IMR-90 (cell line): ENCODE measurements around the gene SOX12. TPM values are rescaled to one million over a fixed set of nuclear protein-coding genes. Genes with fewer than 3 reads are reported as not detected.

Experiments
- ATAC-seq: fragments of 200-7000 bp; cut with Tn5 transposase; 2 replicates; pipeline ENCODE4 v1.9.1; 2020; ENCODE audit warnings: low read depth, mild to moderate bottlenecking, moderate library complexity
- BruUV-seq: library from RNA; stranded (reverse); fragments of 400-500 nt; replicated peaks from 2 replicates; lab custom pipeline; 2021; lab: Mats Ljungman, UMichigan
- CTCF ChIA-PET: fragments of 300-600 bp; formaldehyde crosslinking; extraction: SDS; loops from one replicate; lab custom pipeline; 2021; ENCODE audit warnings: antibody characterized with exemption; lab: Yijun Ruan, JAX
- POLR2A ChIA-PET: fragments of 300-600 bp; sonication (Branson Sonifier 250); formaldehyde crosslinking; loops from one replicate; lab custom pipeline; 2022; ENCODE audit warnings: antibody characterized with exemption; ENCODE audit not compliant: unreplicated experiment; lab: Charles Lee
- DNase-seq: peaks from one replicate; pipeline ENCODE4 v3.0.0; 2013
- H2AFZ ChIP-seq: replicated peaks from 2 replicates; pipeline ENCODE3; 2013; ENCODE audit warnings: low read length, mild to moderate bottlenecking; ENCODE audit not compliant: poor library complexity
- H2AK5ac ChIP-seq: 2 replicates; pipeline ENCODE4 v1.6.1; 2013; ENCODE audit warnings: low read depth, low read length, inconsistent platforms
- H2AK9ac ChIP-seq: replicated peaks from 2 replicates; pipeline ENCODE3; 2013; ENCODE audit warnings: mild to moderate bottlenecking, low read depth, low read length, moderate library complexity; ENCODE audit not compliant: poor library complexity
- H2BK120ac ChIP-seq: 2 replicates; pipeline ENCODE4 v1.6.1; 2013; ENCODE audit warnings: low read depth, low read length, inconsistent platforms
- H2BK15ac ChIP-seq: 3 replicates; pipeline ENCODE4 v1.6.1; 2013; ENCODE audit warnings: low read depth, low read length, inconsistent platforms
- H2BK20ac ChIP-seq: 2 replicates; pipeline ENCODE4 v1.6.1; 2013; ENCODE audit warnings: low read depth, mild to moderate bottlenecking, inconsistent platforms, low read length, moderate library complexity
- H2BK5ac ChIP-seq: 2 replicates; pipeline ENCODE4 v1.6.1; 2013; ENCODE audit warnings: mild to moderate bottlenecking, low read depth, low read length, inconsistent platforms; ENCODE audit not compliant: poor library complexity, severe bottlenecking
- H3K14ac ChIP-seq: replicated peaks from 2 replicates; pipeline ENCODE4 v1.6.1; 2013; ENCODE audit warnings: low read depth, low read length, inconsistent platforms
- H3K18ac ChIP-seq: 2 replicates; pipeline ENCODE4 v1.6.1; 2013; ENCODE audit warnings: low read depth, low read length, control low read depth
- H3K23ac ChIP-seq: 2 replicates; pipeline ENCODE4 v1.6.1; 2013; ENCODE audit warnings: low read depth, low read length, inconsistent platforms
- H3K27ac ChIP-seq: 2 replicates; pipeline ENCODE4 v1.5.1; 2013; ENCODE audit warnings: mild to moderate bottlenecking, control low read depth, low read length; ENCODE audit not compliant: insufficient read depth
- H3K27me3 ChIP-seq: 2 replicates; pipeline ENCODE4 v1.6.1; 2013; ENCODE audit warnings: low read length; ENCODE audit not compliant: control insufficient read depth, insufficient read depth
- H3K36me3 ChIP-seq: 2 replicates; pipeline ENCODE4 v1.6.1; 2013; ENCODE audit warnings: low read length, mixed read lengths; ENCODE audit not compliant: control insufficient read depth, insufficient read depth
- H3K4ac ChIP-seq: 2 replicates; pipeline ENCODE4 v1.6.1; 2013; ENCODE audit warnings: low read depth, low read length, inconsistent platforms
- H3K4me1 ChIP-seq: 2 replicates; pipeline ENCODE4 v1.6.1; 2013; ENCODE audit warnings: low read length, mixed read lengths; ENCODE audit not compliant: control insufficient read depth, insufficient read depth
- H3K4me2 ChIP-seq: 2 replicates; pipeline ENCODE4 v1.6.1; 2013; ENCODE audit warnings: low read depth, mild to moderate bottlenecking, control low read depth, low read length, moderate library complexity
- H3K4me3 ChIP-seq: 2 replicates; pipeline ENCODE4 v1.5.1; 2013; ENCODE audit warnings: low read depth, mild to moderate bottlenecking, control low read depth, low read length, moderate library complexity; ENCODE audit not compliant: insufficient read depth
- H3K56ac ChIP-seq: 2 replicates; pipeline ENCODE4 v1.6.1; 2013; ENCODE audit warnings: low read length, inconsistent platforms; ENCODE audit not compliant: insufficient read depth; ENCODE audit errors: extremely low read depth
- H3K79me1 ChIP-seq, 2 experiments: 2 replicates each; pipeline ENCODE4 v1.6.1; 2013; ENCODE audit warnings: low read length in 2 of 2, inconsistent platforms in 1 of 2, low read depth in 1 of 2
- H3K9ac ChIP-seq: 2 replicates; pipeline ENCODE4 v1.6.1; 2013; ENCODE audit warnings: low read depth, low read length, control low read depth
- H3K9me1 ChIP-seq: 2 replicates; pipeline ENCODE4 v1.6.1; 2013; ENCODE audit warnings: low read length, inconsistent platforms; ENCODE audit not compliant: insufficient read depth
- H3K9me3 ChIP-seq: 2 replicates; pipeline ENCODE4 v1.6.1; 2013; ENCODE audit warnings: low read length; ENCODE audit not compliant: control insufficient read depth, insufficient read depth
- H4K20me1 ChIP-seq: 2 replicates; pipeline ENCODE4 v1.6.1; 2013; ENCODE audit warnings: low read length, inconsistent platforms; ENCODE audit not compliant: insufficient read depth
- H4K5ac ChIP-seq: 2 replicates; pipeline ENCODE4 v1.6.1; 2013; ENCODE audit warnings: mild to moderate bottlenecking, low read depth, low read length, control low read depth
- H4K8ac ChIP-seq, 2 experiments: 2 replicates each; pipeline ENCODE4 v1.6.1; 2013; ENCODE audit warnings: low read depth in 2 of 2, low read length in 2 of 2, control low read depth in 1 of 2, inconsistent platforms in 1 of 2
- H4K91ac ChIP-seq: 2 replicates; pipeline ENCODE4 v1.6.1; 2013; ENCODE audit warnings: low read depth, low read length, inconsistent platforms; ENCODE audit not compliant: insufficient read depth
- MAZ ChIP-seq: IDR thresholded peaks from 2 replicates; pipeline ENCODE4 v1.6.1; 2012; ENCODE audit warnings: low read depth, mild to moderate bottlenecking, low read length, improper control_type of control experiment, moderate library complexity, borderline replicate concordance
- MXI1 ChIP-seq: IDR thresholded peaks from 2 replicates; pipeline ENCODE4 v1.6.1; 2012; ENCODE audit warnings: low read depth, mild to moderate bottlenecking, low read length, moderate library complexity, borderline replicate concordance
- SMC3 ChIP-seq: fragments of 150-350 bp; IDR thresholded peaks from 2 replicates; pipeline ENCODE4 v1.6.1; 2016; ENCODE audit warnings: low read depth, mild to moderate bottlenecking, antibody characterized with exemption, low read length, moderate library complexity
- WGBS, 2 experiments: methylation state at CpG; one replicate each; pipeline versions ENCODE4 v1.1.5 to v1.1.7; 2013; ENCODE audit warnings: missing lambda C conversion rate in 2 of 2; ENCODE audit not compliant: insufficient read length in 1 of 2; ENCODE audit errors: extremely low coverage in 2 of 2; 5-methylcytosine and 5-hydroxymethylcytosine counted together
- dilution Hi-C: fragments of 300-500 bp; cut with HindIII; formaldehyde crosslinking; loops from one replicate; pipeline ENCODE4 v1.14.3; 2018; ENCODE audit warnings: low sequenced_read_pairs; ENCODE audit not compliant: unreplicated experiment
- in situ Hi-C: fragments of 300-500 bp; cut with MboI; formaldehyde crosslinking; loops from 3 replicates; pipeline ENCODE4 v1.14.3; 2019; ENCODE audit warnings: low sequenced_read_pairs, inconsistent platforms, mixed read lengths
- intact Hi-C: fragments of 100-400 bp; cut with micrococcal nuclease; formaldehyde crosslinking; loops from 2 replicates; pipeline ENCODE4 v1.10.0; 2022
- polyA plus RNA-seq, 3 experiments: library from polyadenylated mRNA; depleted of rRNA; stranded (reverse); fragments of >200 nt; gene quantifications; 2 replicates each; pipeline ENCODE4 v1.2.3, GENCODE V29; 2012; ENCODE audit warnings: low replicate concordance in 1 of 3
- total RNA-seq: library from RNA; depleted of rRNA; stranded (reverse); fragments of >200 nt; gene quantifications from 2 replicates; pipeline ENCODE4 v1.2.3, GENCODE V29; 2012
- TF ChIP-seq, protein P1 (sequence below): fragments of 150-350 bp; IDR thresholded peaks from 2 replicates; pipeline ENCODE4 v1.6.1; 2017; ENCODE audit warnings: mild to moderate bottlenecking, antibody characterized with exemption, low read length, low read depth

Gene SOX12
- total and polyA plus RNA-seq, 2 of the 4 experiments (the other 2 are of a cell fraction), result 1.1 to 6.2 TPM

DNA sequence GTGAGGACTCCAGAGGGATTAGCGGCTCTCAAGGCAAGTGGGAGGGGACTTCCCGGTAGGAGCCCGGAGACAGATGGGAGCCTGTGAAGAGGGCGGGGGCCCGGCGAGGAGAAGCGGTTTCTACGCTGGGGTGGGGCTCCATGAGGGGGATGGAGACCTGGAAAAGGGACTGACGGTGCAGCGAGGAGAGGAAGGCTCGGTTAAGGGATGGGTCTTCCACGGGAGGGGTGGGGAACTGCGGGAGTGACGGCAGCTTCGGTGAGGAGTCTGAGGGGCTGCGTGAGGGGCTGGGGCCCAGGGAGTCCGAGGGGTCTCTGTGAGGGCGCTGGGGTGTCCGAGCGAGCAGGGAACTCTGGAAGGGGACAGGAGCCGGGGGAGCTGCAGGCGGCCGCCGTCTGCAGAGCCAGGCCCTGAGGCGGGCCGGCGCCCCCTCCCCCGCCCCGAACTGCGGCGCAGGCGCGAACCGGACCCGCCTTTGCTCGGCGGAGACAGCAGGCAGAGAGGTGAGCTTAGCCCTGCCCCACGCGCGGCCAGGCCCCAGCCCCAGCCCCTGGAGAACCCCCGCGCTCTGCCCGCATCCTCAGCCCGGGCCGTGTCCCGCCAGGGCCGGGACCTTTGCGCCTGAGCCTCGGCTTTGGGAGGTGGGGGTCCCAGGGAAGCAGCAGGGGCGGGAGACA lies 21.4 kb downstream of the SOX12 start, which contains the start of gene NRSN2:
Gene NRSN2, plus strand, starts transcription at position 472 of the 677 bp plus-strand sequence. CDS start 2,533 bp downstream, outside the sequence.
- in situ Hi-C loops, result no loop called here
- DNase-seq, result peak; percentile 62

More for the DNA sequence above, 21.4 kb downstream of the SOX12 start, which contains the start of gene NRSN2:
- H3K23ac ChIP-seq, result peak within 1 kb of the TSS; percentile 99
- peak within 1 kb of the TSS; percentile 88 for H4K91ac ChIP-seq
- CTCF ChIA-PET, result no interaction called here
- H2BK15ac ChIP-seq, result peak within 1 kb of the TSS; percentile 67; the same call in 2 of the 3 replicates
- H3K4me3 ChIP-seq, result peak within 1 kb of the TSS; percentile 67
- peaks cover 8% of the 10 kb centered on the region for H3K9me3 ChIP-seq
- H3K4ac ChIP-seq, result peak within 1 kb of the TSS; percentile 99
- H3K79me1 ChIP-seq, result peaks cover 14 to 30% of the 10 kb centered on the region in 2 experiments; a peak in 3 of 4 replicates
- no TSS peak for BruUV-seq
- H3K4me1 ChIP-seq, result peaks cover 8% of the 10 kb centered on the region
- peak within 1 kb of the TSS; percentile 83; the same call in 1 of the 2 replicates for H2BK20ac ChIP-seq
- 0% methylated on average over 28 of the region's 50 CpGs; no CpG with 5 or more reads in 1 of the 2 experiments for WGBS, 2 experiments
- peaks cover 9% of the 10 kb centered on the region for H4K20me1 ChIP-seq
- peak within 1 kb of the TSS; percentile 98 for H3K14ac ChIP-seq
- H3K56ac ChIP-seq, result peak within 1 kb of the TSS; percentile 93
- peak within 1 kb of the TSS; percentile 88 for H3K9ac ChIP-seq
- H3K27ac ChIP-seq, result peak within 1 kb of the TSS; percentile 89
- TF ChIP-seq, protein P1, sequence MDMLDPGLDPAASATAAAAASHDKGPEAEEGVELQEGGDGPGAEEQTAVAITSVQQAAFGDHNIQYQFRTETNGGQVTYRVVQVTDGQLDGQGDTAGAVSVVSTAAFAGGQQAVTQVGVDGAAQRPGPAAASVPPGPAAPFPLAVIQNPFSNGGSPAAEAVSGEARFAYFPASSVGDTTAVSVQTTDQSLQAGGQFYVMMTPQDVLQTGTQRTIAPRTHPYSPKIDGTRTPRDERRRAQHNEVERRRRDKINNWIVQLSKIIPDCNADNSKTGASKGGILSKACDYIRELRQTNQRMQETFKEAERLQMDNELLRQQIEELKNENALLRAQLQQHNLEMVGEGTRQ, result no peak
- TF ChIP-seq SMC3 (no peak), MAZ (0 out of 2 replicates have a peak, but pooled peaks have one; percentile 40), MXI1 (peak; percentile 13; the same call in 1 of the 2 replicates)
- H3K9me1 ChIP-seq, result peaks cover 13% of the 10 kb centered on the region
- H2AK9ac ChIP-seq, result peak within 1 kb of the TSS; percentile 97
- peak within 1 kb of the TSS; percentile 89 for H2BK120ac ChIP-seq
- H4K8ac ChIP-seq, result peak within 1 kb of the TSS; percentile 84 to 97
- intact Hi-C loops (no loop called here), dilution Hi-C loops (no loop called here)
- H4K5ac ChIP-seq, result peak within 1 kb of the TSS; percentile 90
- H3K4me2 ChIP-seq, result peak within 1 kb of the TSS; percentile 85
- H2AFZ ChIP-seq, result peak within 1 kb of the TSS; percentile 98
- POLR2A ChIA-PET, result interaction anchor here (1.7 kb wide), 1 partner anchor 16 kb away, joined by 4 read pairs; no protein-coding TSS in a partner anchor
- H3K27me3 ChIP-seq, result no peaks in the 10 kb centered on the region
- ATAC-seq, result peak; percentile 70
- H2AK5ac ChIP-seq, result peak within 1 kb of the TSS; percentile 83
- peak within 1 kb of the TSS; percentile 85 for H3K18ac ChIP-seq
- peaks cover 8% of the 10 kb centered on the region for H3K36me3 ChIP-seq
- peak within 1 kb of the TSS; percentile 85 for H2BK5ac ChIP-seq
